ENCODE measurements around the gene WRAP53. TPM values are rescaled to one million over a fixed set of nuclear protein-coding genes. Genes with fewer than 3 reads are reported as not detected.

The WRAP53 gene
- total and polyA plus RNA-seq, 10 of the 15 experiments (the other 5 are each of a cell fraction or from before 2014, with no cell fraction given), result 1.9 to 42.0 (median 21.9) TPM

DNA sequence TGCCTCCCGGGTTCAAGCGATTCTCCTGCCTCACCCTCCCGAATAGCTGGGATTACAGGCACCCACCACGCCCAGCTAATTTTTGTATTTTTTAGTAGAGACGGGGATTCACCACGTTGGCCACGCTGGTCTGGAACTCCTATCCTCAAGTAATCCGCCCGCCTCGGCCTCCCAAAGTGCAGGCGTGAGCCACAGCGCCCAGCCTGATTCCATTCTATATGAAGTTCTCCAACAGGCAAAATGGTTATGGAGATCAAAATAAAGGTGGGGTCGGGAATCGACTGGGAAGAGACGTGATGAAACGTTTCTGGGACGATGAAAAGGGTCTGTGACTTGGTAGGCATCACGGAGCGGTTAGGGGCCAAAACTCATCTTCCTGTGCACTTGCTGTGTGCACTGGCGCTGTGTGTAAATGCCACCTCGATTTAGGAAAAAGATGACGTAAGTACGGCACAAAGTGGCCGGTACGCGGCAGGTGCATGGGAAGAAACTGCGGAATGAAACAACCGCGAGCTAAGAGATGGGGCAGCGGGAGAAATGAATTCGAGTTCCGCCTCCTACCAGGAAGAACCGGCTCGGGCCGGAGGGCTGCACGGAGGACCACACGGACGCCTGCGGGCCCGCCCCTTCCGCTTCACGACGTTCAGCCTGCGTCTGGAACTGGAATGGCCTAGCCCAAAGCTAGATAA lies 2.6 kb upstream of the WRAP53 start (continued):
- no peak for TF ChIP-seq RFX5 (IDR thresholded peaks at IDR 0.05; ENCODE audit: low read depth, low read length)
- no peak for TF ChIP-seq SUPT20H (IDR thresholded peaks at IDR 0.05; ENCODE audit: borderline replicate concordance, control insufficient read depth, low read depth, low read length)
- TF ChIP-seq MEF2A (IDR thresholded peaks at IDR 0.05; ENCODE audit: insufficient read depth, low read depth, low read length), result no peak
- TF ChIP-seq POLR2AphosphoS5 (IDR thresholded peaks at IDR 0.05; ENCODE audit: low read length), result peak; percentile 74
- TF ChIP-seq ZBTB33 (IDR thresholded peaks at IDR 0.05), result no peak
- TF ChIP-seq, protein P1, sequence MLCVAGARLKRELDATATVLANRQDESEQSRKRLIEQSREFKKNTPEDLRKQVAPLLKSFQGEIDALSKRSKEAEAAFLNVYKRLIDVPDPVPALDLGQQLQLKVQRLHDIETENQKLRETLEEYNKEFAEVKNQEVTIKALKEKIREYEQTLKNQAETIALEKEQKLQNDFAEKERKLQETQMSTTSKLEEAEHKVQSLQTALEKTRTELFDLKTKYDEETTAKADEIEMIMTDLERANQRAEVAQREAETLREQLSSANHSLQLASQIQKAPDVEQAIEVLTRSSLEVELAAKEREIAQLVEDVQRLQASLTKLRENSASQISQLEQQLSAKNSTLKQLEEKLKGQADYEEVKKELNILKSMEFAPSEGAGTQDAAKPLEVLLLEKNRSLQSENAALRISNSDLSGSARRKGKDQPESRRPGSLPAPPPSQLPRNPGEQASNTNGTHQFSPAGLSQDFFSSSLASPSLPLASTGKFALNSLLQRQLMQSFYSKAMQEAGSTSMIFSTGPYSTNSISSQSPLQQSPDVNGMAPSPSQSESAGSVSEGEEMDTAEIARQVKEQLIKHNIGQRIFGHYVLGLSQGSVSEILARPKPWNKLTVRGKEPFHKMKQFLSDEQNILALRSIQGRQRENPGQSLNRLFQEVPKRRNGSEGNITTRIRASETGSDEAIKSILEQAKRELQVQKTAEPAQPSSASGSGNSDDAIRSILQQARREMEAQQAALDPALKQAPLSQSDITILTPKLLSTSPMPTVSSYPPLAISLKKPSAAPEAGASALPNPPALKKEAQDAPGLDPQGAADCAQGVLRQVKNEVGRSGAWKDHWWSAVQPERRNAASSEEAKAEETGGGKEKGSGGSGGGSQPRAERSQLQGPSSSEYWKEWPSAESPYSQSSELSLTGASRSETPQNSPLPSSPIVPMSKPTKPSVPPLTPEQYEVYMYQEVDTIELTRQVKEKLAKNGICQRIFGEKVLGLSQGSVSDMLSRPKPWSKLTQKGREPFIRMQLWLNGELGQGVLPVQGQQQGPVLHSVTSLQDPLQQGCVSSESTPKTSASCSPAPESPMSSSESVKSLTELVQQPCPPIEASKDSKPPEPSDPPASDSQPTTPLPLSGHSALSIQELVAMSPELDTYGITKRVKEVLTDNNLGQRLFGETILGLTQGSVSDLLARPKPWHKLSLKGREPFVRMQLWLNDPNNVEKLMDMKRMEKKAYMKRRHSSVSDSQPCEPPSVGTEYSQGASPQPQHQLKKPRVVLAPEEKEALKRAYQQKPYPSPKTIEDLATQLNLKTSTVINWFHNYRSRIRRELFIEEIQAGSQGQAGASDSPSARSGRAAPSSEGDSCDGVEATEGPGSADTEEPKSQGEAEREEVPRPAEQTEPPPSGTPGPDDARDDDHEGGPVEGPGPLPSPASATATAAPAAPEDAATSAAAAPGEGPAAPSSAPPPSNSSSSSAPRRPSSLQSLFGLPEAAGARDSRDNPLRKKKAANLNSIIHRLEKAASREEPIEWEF (IDR thresholded peaks at IDR 0.05; ENCODE audit: insufficient replicate concordance, low read depth, low read length), result no peak
- TF ChIP-seq ZNF217 (IDR thresholded peaks at IDR 0.05), result no peak
- TF ChIP-seq EGR1 (IDR thresholded peaks at IDR 0.05; ENCODE audit: borderline replicate concordance in 1 of 2, low read depth in 2 of 2, low read length in 2 of 2), result peak in 1 of 2 experiments; percentile 14; a peak in 1 of 3 replicates
- TF ChIP-seq ZNF384 (IDR thresholded peaks at IDR 0.05; ENCODE audit: borderline replicate concordance, low read depth, low read length), result no peak
- TF ChIP-seq SMAD1 (IDR thresholded peaks at IDR 0.05; ENCODE audit: low read depth, partially characterized antibody), result no peak
- peak; percentile 65 for TF ChIP-seq ZBTB11 (CRISPR knock-in tag; IDR thresholded peaks at IDR 0.05)
- TF ChIP-seq CREB1 (IDR thresholded peaks at IDR 0.05; ENCODE audit: low read depth), result peak; percentile 55
- no peak for TF ChIP-seq NFIC (IDR thresholded peaks at IDR 0.05; ENCODE audit: low read depth, low read length)
- TF ChIP-seq ESRRA (IDR thresholded peaks at IDR 0.05; ENCODE audit: low read length), result no peak
- no peak for TF ChIP-seq BMI1 (IDR thresholded peaks at IDR 0.05; ENCODE audit: borderline replicate concordance)
- no peak for TF ChIP-seq ELK1 (IDR thresholded peaks at IDR 0.05; ENCODE audit: low read depth, low read length)
- no peak for TF ChIP-seq ZBED1 (IDR thresholded peaks at IDR 0.05; ENCODE audit: borderline replicate concordance)
